Activated CD4-positive, alpha-beta T cell treated with anti-CD3 and anti-CD28 coated beads for 24 hours (primary cell): ENCODE results near the gene KIF12.
"Not testable (repeated sequence)": the region's sequence is repeated elsewhere in the genome, so short reads cannot be mapped to it uniquely, and the experiment has no call there.

Experiments used
- DNase-seq, 2 donors: peaks; one replicate each; pipeline ENCODE4 v3.0.0-alpha.2; 2020; ENCODE audit warnings: low read depth in 2 of 2

The KIF12 gene

GRCh38 chr9:114098936-114099668 is at the start of gene KIF12:
Gene KIF12 (minus strand): TSS chr9:114099292. CDS start chr9:114099276, 16 bp downstream.
- DNase-seq, result no peak

- DNase-seq, result no peak
Observed at GRCh38 chr9:114146735-114147134, 47.6 kb upstream of the KIF12 start.

GRCh38 chr9:114143234-114143633 is 44.1 kb upstream of the KIF12 start:
- DNase-seq, result no peak

GRCh38 chr9:114141553-114142402 is 42.7 kb upstream of the KIF12 start:
- no peak for DNase-seq

GRCh38 chr9:114140850-114141249 is 41.8 kb upstream of the KIF12 start:
- DNase-seq, result no peak

- DNase-seq, result no peak
Observed at GRCh38 chr9:114140401-114140800, 41.3 kb upstream of the KIF12 start.

- no peak for DNase-seq
Observed at GRCh38 chr9:114139071-114139470, 40.0 kb upstream of the KIF12 start.

- no peak for DNase-seq
Observed at GRCh38 chr9:114138552-114138971, 39.5 kb upstream of the KIF12 start.

GRCh38 chr9:114137831-114138230 is 38.7 kb upstream of the KIF12 start:
- DNase-seq, result no peak

- DNase-seq, result no peak
Observed at GRCh38 chr9:114134827-114135396, 35.8 kb upstream of the KIF12 start.

- no peak for DNase-seq
Observed at GRCh38 chr9:114132550-114132918, 33.4 kb upstream of the KIF12 start.

GRCh38 chr9:114131808-114132549 is 32.9 kb upstream of the KIF12 start:
- no peak for DNase-seq

GRCh38 chr9:114130624-114131277 is 31.7 kb upstream of the KIF12 start:
- DNase-seq, result no peak

GRCh38 chr9:114130141-114130540 is 31.0 kb upstream of the KIF12 start:
- no peak for DNase-seq

- DNase-seq, result not testable (repeated sequence)
Observed at GRCh38 chr9:114128759-114129158, 29.7 kb upstream of the KIF12 start.

- DNase-seq, result no peak
Observed at GRCh38 chr9:114126247-114127060, 27.4 kb upstream of the KIF12 start.

GRCh38 chr9:114125476-114126013 is 26.5 kb upstream of the KIF12 start:
- no peak for DNase-seq

GRCh38 chr9:114124666-114125475 is 25.8 kb upstream of the KIF12 start:
- DNase-seq, result no peak

GRCh38 chr9:114124138-114124537 is 25.0 kb upstream of the KIF12 start:
- DNase-seq, result no peak
